NCI-H82 treated with DMSO at 0.1 percent for 48 hours (cell line): Measurements from ENCODE around the gene NPTN.

ENCODE experiments used
- DNase-seq: peaks from one replicate; lab custom pipeline; 2025; ENCODE audit not compliant: unreplicated experiment; lab: John Stamatoyannopoulos, UW

Gene NPTN

GRCh38 chr15:73522011-73522410 is 111.2 kb downstream of the NPTN start:
- no peak for DNase-seq

DNA sequence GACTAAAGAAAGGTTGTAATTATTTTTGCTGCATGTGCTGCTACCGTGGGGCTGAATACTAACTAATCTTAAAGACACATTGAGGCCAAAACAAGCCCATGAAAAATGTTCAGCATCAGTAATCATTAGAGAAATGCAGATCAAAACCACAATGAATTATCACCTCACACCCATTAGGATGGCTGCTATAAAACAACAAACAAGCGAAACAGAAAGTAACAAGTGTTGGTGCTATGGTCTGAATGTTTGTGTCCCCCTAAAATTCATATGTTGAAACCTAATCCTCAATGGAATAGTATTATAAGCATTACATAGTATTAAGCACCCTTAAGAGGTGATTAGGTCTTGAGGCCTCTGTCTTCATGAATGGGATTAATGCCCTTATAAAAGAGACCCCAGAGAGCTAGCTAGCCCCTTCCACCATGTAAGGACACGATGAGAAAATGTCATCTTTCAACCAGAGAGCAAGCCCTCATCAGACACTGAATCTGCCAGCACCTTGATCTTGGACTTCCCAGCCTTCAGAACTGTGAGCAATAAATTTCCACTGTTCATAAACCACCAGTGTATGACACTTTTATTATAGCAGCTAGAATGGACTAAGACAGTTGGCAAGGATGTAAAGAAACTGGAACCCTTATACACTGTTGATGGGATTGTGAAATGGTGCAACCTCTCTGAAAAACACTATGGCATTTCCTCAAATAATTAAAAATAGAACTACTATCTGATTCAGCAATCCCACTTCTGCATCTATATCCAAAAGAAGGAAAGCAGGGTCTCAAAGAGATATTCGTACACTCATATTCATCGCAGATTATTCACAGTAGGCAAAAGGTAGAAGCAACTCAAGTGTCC is 114.1 kb downstream of the NPTN start:
- no peak for DNase-seq

DNA sequence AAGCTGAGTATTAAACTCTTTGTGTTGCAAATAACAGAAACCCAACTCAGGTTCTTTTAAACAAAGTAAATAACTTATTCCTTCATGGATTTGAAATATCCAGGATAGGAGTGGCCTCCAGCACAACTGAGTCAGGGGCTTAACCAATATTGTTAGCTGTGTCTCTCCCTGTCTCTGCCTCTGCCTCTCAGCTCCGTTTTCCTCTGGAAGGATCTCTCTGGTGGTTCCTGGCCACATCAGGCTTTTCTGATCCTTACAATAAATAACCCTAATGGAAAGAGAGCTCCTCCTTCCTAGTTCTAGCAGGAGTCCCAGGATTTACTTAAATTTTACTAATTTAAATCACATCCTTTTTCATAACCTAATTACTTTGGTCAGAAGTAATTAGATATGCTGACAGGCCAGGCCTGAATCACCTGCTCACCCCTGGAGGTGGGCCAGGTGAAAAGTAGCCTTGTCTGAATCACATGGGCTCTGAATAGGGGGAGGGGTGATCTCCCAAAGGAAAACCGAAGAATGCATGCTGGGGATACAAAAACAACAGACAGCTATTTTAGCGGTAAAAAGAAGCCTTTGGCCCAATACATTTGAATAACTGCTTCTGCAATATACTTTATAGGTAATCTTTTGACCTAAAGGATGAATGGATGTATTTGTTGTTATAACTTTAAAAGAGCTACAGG is 114.9 kb downstream of the NPTN start:
- DNase-seq, result no peak

GRCh38 chr15:73517566-73517965 is 115.6 kb downstream of the NPTN start:
- no peak for DNase-seq

- DNase-seq, result no peak
Observed at GRCh38 chr15:73515527-73515926, 117.7 kb downstream of the NPTN start.
